HG03460 (cell line): ENCODE results near the gene HLA-DQA1.
A peak's percentile ranks its signal among the peaks of the same experiment; 100 is the strongest.
"Not testable (repeated sequence)": the region's sequence is repeated elsewhere in the genome, so short reads cannot be mapped to it uniquely, and the experiment has no call there.

Experiments used
- ATAC-seq: cut with Tn5 transposase; IDR thresholded peaks from one replicate; pipeline ENCODE4 v1.9.1; 2021; ENCODE audit not compliant: unreplicated experiment

Gene HLA-DQA1

GRCh38 chr6:32621372-32621771 is 15.8 kb upstream of the HLA-DQA1 start:
- no peak for ATAC-seq

GRCh38 chr6:32622545-32623401 is 14.4 kb upstream of the HLA-DQA1 start:
- peak; percentile 74 for ATAC-seq

- ATAC-seq: no peak
Measured at GRCh38 chr6:32623693-32624092, 13.5 kb upstream of the HLA-DQA1 start.

- no peak for ATAC-seq
Measured at GRCh38 chr6:32624565-32624964, 12.6 kb upstream of the HLA-DQA1 start.

GRCh38 chr6:32625137-32625536 is 12.1 kb upstream of the HLA-DQA1 start:
- no peak for ATAC-seq

- ATAC-seq: no peak
Measured at GRCh38 chr6:32627249-32627648, 10.0 kb upstream of the HLA-DQA1 start.

- no peak for ATAC-seq
Measured at GRCh38 chr6:32627831-32628230, 9.4 kb upstream of the HLA-DQA1 start.

- ATAC-seq: not testable (repeated sequence)
Measured at GRCh38 chr6:32629793-32630192, 7.4 kb upstream of the HLA-DQA1 start.

- ATAC-seq: no peak
Measured at GRCh38 chr6:32635526-32636123, 1.6 kb upstream of the HLA-DQA1 start.

- no peak for ATAC-seq
Measured at GRCh38 chr6:32637883-32638282, 677 bp downstream of the HLA-DQA1 start.

- ATAC-seq: no peak
Measured at GRCh38 chr6:32638532-32639219, 1.5 kb downstream of the HLA-DQA1 start.

- no peak for ATAC-seq
Measured at GRCh38 chr6:32639440-32640394, 2.5 kb downstream of the HLA-DQA1 start.

- no peak for ATAC-seq
Measured at GRCh38 chr6:32641122-32641521, 3.9 kb downstream of the HLA-DQA1 start.

- ATAC-seq: not testable (repeated sequence)
Measured at GRCh38 chr6:32641785-32642719, 4.8 kb downstream of the HLA-DQA1 start.

- ATAC-seq: no peak
Measured at GRCh38 chr6:32642720-32643106, 5.5 kb downstream of the HLA-DQA1 start.

GRCh38 chr6:32643904-32644303 is 6.7 kb downstream of the HLA-DQA1 start:
- no peak for ATAC-seq

GRCh38 chr6:32645047-32645703 is 8.0 kb downstream of the HLA-DQA1 start:
- ATAC-seq: no peak

GRCh38 chr6:32655203-32655710 is 18.1 kb downstream of the HLA-DQA1 start:
- ATAC-seq: no peak

- not testable (repeated sequence) for ATAC-seq
Measured at GRCh38 chr6:32657329-32657728, 20.1 kb downstream of the HLA-DQA1 start.
